ENCODE data around the gene OPTC.

Gene OPTC

GRCh38 chr1:203518541-203518940 is 24.6 kb downstream of the OPTC start:
- TF ChIP-seq GLIS3 (CRISPR knock-in tag; IDR thresholded peaks at IDR 0.05) (no peak), ZFP30 (CRISPR knock-in tag; IDR thresholded peaks at IDR 0.05) (no peak), TCF4 (CRISPR knock-in tag; IDR thresholded peaks at IDR 0.05; ENCODE audit: borderline replicate concordance) (no peak), PPARA (CRISPR knock-in tag; IDR thresholded peaks at IDR 0.05; ENCODE audit: borderline replicate concordance) (no peak), ISL1 (CRISPR knock-in tag; IDR thresholded peaks at IDR 0.05) (no peak), ZFP3 (CRISPR knock-in tag; IDR thresholded peaks at IDR 0.05) (no peak), SNAI2 (CRISPR knock-in tag; IDR thresholded peaks at IDR 0.05) (no peak)
- TF ChIP-seq, protein P1, sequence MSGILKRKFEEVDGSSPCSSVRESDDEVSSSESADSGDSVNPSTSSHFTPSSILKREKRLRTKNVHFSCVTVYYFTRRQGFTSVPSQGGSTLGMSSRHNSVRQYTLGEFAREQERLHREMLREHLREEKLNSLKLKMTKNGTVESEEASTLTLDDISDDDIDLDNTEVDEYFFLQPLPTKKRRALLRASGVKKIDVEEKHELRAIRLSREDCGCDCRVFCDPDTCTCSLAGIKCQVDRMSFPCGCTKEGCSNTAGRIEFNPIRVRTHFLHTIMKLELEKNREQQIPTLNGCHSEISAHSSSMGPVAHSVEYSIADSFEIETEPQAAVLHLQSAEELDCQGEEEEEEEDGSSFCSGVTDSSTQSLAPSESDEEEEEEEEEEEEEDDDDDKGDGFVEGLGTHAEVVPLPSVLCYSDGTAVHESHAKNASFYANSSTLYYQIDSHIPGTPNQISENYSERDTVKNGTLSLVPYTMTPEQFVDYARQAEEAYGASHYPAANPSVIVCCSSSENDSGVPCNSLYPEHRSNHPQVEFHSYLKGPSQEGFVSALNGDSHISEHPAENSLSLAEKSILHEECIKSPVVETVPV (CRISPR knock-in tag; IDR thresholded peaks at IDR 0.05), result no peak
- ATAC-seq, result no peak

DNA sequence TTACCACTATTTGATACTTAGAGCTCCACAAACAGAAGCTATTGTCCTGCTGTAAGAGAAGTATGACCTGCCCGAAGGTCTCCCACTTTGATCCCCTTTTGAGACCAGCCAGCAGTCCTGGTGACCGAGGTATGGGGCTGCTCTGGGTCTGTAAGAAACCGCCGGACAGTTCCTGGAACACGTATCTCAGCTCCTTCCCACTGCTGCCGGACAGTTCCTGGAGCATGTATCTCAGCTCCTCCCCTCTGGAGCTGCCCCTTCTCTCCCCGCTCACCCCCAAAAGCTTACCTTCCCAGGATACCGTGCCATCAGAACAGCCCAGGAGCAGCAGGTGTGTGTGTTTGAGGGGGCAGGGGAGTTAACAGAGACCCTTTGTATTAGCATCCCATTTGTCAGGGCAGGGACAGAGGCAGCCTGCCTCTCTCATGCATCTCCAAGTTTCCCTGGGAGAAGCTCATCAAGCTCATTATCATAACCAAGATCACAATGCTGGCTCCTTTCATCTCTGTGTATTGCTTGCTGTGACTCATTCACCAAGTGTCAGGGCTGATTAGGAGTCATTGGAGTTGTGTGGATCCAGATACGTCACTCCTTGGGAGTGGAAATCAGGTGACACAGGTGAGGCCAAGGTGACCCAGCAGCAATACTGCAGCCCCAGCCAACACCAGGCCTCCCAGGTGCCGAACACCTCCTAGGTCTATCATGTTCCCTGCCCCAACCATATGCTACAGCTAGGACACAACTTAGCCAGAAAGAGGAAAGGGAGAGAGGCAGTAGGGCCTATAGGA is 25.3 kb downstream of the OPTC start:
- TF ChIP-seq, protein P2, sequence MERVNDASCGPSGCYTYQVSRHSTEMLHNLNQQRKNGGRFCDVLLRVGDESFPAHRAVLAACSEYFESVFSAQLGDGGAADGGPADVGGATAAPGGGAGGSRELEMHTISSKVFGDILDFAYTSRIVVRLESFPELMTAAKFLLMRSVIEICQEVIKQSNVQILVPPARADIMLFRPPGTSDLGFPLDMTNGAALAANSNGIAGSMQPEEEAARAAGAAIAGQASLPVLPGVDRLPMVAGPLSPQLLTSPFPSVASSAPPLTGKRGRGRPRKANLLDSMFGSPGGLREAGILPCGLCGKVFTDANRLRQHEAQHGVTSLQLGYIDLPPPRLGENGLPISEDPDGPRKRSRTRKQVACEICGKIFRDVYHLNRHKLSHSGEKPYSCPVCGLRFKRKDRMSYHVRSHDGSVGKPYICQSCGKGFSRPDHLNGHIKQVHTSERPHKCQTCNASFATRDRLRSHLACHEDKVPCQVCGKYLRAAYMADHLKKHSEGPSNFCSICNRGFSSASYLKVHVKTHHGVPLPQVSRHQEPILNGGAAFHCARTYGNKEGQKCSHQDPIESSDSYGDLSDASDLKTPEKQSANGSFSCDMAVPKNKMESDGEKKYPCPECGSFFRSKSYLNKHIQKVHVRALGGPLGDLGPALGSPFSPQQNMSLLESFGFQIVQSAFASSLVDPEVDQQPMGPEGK (CRISPR knock-in tag; IDR thresholded peaks at IDR 0.05; ENCODE audit: borderline replicate concordance), result no peak
- 0 out of 2 replicates have a peak, but pooled peaks have one; percentile 20 for TF ChIP-seq ZC3H10 (CRISPR knock-in tag; IDR thresholded peaks at IDR 0.05)
- no peak for TF ChIP-seq ZFP3 (CRISPR knock-in tag; IDR thresholded peaks at IDR 0.05)
- TF ChIP-seq, protein P3, sequence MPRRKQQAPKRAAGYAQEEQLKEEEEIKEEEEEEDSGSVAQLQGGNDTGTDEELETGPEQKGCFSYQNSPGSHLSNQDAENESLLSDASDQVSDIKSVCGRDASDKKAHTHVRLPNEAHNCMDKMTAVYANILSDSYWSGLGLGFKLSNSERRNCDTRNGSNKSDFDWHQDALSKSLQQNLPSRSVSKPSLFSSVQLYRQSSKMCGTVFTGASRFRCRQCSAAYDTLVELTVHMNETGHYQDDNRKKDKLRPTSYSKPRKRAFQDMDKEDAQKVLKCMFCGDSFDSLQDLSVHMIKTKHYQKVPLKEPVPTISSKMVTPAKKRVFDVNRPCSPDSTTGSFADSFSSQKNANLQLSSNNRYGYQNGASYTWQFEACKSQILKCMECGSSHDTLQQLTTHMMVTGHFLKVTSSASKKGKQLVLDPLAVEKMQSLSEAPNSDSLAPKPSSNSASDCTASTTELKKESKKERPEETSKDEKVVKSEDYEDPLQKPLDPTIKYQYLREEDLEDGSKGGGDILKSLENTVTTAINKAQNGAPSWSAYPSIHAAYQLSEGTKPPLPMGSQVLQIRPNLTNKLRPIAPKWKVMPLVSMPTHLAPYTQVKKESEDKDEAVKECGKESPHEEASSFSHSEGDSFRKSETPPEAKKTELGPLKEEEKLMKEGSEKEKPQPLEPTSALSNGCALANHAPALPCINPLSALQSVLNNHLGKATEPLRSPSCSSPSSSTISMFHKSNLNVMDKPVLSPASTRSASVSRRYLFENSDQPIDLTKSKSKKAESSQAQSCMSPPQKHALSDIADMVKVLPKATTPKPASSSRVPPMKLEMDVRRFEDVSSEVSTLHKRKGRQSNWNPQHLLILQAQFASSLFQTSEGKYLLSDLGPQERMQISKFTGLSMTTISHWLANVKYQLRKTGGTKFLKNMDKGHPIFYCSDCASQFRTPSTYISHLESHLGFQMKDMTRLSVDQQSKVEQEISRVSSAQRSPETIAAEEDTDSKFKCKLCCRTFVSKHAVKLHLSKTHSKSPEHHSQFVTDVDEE (CRISPR knock-in tag; IDR thresholded peaks at IDR 0.05), result no peak
- no peak for TF ChIP-seq ZNF565 (CRISPR knock-in tag; conservative IDR thresholded peaks at IDR 0.05; ENCODE audit: low read depth)
- TF ChIP-seq ZFP30 (CRISPR knock-in tag; IDR thresholded peaks at IDR 0.05), result no peak
- no peak for TF ChIP-seq SNAI2 (CRISPR knock-in tag; IDR thresholded peaks at IDR 0.05)
- TF ChIP-seq BACH2 (CRISPR knock-in tag; IDR thresholded peaks at IDR 0.05; ENCODE audit: borderline replicate concordance), result no peak
- TF ChIP-seq, protein P4, sequence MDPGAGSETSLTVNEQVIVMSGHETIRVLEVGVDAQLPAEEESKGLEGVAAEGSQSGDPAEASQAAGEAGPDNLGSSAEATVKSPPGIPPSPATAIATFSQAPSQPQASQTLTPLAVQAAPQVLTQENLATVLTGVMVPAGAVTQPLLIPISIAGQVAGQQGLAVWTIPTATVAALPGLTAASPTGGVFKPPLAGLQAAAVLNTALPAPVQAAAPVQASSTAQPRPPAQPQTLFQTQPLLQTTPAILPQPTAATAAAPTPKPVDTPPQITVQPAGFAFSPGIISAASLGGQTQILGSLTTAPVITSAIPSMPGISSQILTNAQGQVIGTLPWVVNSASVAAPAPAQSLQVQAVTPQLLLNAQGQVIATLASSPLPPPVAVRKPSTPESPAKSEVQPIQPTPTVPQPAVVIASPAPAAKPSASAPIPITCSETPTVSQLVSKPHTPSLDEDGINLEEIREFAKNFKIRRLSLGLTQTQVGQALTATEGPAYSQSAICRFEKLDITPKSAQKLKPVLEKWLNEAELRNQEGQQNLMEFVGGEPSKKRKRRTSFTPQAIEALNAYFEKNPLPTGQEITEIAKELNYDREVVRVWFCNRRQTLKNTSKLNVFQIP (CRISPR knock-in tag; IDR thresholded peaks at IDR 0.05; ENCODE audit: borderline replicate concordance, low read depth), result peak; percentile 41; the same call in 1 of the 2 replicates
- no peak for TF ChIP-seq TCF4 (CRISPR knock-in tag; IDR thresholded peaks at IDR 0.05; ENCODE audit: borderline replicate concordance)
- TF ChIP-seq, protein P5, sequence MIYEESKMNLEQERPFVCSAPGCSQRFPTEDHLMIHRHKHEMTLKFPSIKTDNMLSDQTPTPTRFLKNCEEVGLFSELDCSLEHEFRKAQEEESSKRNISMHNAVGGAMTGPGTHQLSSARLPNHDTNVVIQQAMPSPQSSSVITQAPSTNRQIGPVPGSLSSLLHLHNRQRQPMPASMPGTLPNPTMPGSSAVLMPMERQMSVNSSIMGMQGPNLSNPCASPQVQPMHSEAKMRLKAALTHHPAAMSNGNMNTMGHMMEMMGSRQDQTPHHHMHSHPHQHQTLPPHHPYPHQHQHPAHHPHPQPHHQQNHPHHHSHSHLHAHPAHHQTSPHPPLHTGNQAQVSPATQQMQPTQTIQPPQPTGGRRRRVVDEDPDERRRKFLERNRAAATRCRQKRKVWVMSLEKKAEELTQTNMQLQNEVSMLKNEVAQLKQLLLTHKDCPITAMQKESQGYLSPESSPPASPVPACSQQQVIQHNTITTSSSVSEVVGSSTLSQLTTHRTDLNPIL (CRISPR knock-in tag; IDR thresholded peaks at IDR 0.05; ENCODE audit: low read depth), result no peak
- peak; percentile 63; the same call in 1 of the 2 replicates for TF ChIP-seq RARB (CRISPR knock-in tag; IDR thresholded peaks at IDR 0.05)
- TF ChIP-seq PPARA (CRISPR knock-in tag; IDR thresholded peaks at IDR 0.05; ENCODE audit: borderline replicate concordance), result no peak
- TF ChIP-seq ESRRG (CRISPR knock-in tag; IDR thresholded peaks at IDR 0.05), result no peak
- no peak for TF ChIP-seq GLIS3 (CRISPR knock-in tag; IDR thresholded peaks at IDR 0.05)
- no peak for TF ChIP-seq ISL1 (CRISPR knock-in tag; IDR thresholded peaks at IDR 0.05)
- TF ChIP-seq OSR1 (CRISPR knock-in tag; IDR thresholded peaks at IDR 0.05), result no peak; the same call in 1 of the 2 replicates
- TF ChIP-seq CSDC2 (CRISPR knock-in tag; IDR thresholded peaks at IDR 0.05), result no peak
- no peak for TF ChIP-seq ZNF8 (CRISPR knock-in tag; IDR thresholded peaks at IDR 0.05)
- no peak for TF ChIP-seq ARNTL (CRISPR knock-in tag; IDR thresholded peaks at IDR 0.05; ENCODE audit: borderline replicate concordance, low read depth)
- peak; percentile 50; the same call in 1 of the 2 replicates for TF ChIP-seq TOX (CRISPR knock-in tag; IDR thresholded peaks at IDR 0.05; ENCODE audit: borderline replicate concordance)
- TF ChIP-seq ZNF70 (CRISPR knock-in tag; IDR thresholded peaks at IDR 0.05), result no peak
- TF ChIP-seq, protein P1 (CRISPR knock-in tag; IDR thresholded peaks at IDR 0.05), result no peak
- peak; percentile 59 for ATAC-seq

Data from SK-N-SH treated with all-trans-retinoic acid at 6 μM for 48 hours (cell line).